Heart left ventricle (tissue), 13 donors: ENCODE data around the gene STXBP5L.

Source experiments
- CTCF ChIP-seq, 12 donors: fragments of 200-600 bp; sonication (generic) in 4 of 12; IDR thresholded peaks; one replicate each; pipeline versions ENCODE4 v1.5.0 to v1.8.0; 2018 to 2022; ENCODE audit warnings: antibody characterized with exemption in 12 of 12, mild to moderate bottlenecking in 5 of 12
- POLR2A ChIP-seq, 2 donors: fragments of 450-650 bp; IDR thresholded peaks; one replicate each; pipeline ENCODE4 v1.6.1; 2017; ENCODE audit warnings: antibody characterized with exemption in 2 of 2, mild to moderate bottlenecking in 2 of 2, moderate library complexity in 2 of 2
- donor health status: ischemic (EF 13 %, LVEDD 7.1; RV severe dilation, severe dysfunction).
- donor health status: DM: no; HTN: yes; CAD: no.
- donor health status: DM: no; HTN: no; CAD: no.
- donor health status: ischemic (EF 25% LVEDD 6.9; RV normal size, moderate dysfunction).
- donor health status: ischemic (EF 25% LVEDD 5.7; RV mildly dilated, moderate dysfunction).
- donor health status: ischemic (EF 35%, LVEDD 5.7; RV mildly dilated, moderate dysfunction).
- donor health status: nonischemic (EF 11% LVEDD 7.7; RV severe dilation, severe dysfunction).
- donor health status: DM: yes; HTN: yes; CAD: no.
- donor health status: PGD.
- donor health status: ischemic (EF 29% LVEDD 5.4; RV normal size, mild dysfunction).
- donor health status: nonischemic (EF 23%, LVEDD 6.1; RV moderate dilation, normal function).

- TF ChIP-seq CTCF (IDR thresholded peaks at IDR 0.05) (no peak), POLR2A (IDR thresholded peaks at IDR 0.05) (no peak)
Observed at GRCh38 chr3:121126707-121127035, 218.7 kb downstream of the STXBP5L start.
